Measurements from ENCODE around the gene MSH3. TPM values are rescaled to one million over a fixed set of nuclear protein-coding genes. Genes with fewer than 3 reads are reported as not detected.

Gene MSH3
- total RNA-seq, 1 donor from 2014 or later, result 17.6 TPM

DNA sequence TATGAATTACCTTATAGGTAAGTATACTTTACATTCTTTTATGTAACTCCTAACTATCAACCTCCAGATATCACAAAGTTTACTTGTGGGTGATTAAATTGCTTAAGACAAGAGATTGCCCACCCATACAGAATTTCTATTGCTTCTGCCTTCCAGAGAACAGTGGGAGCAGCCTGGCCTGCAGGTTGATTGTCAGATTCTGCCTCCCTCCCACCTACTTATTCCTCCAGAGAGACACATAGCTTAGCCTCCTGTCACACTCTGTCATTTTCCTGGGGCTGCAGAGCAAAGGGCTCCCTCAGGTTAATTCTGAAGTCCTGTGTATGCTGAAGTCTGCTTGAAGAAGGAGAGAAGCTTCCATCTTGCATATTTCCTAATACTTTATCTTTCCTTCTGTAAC, 48.8 kb downstream of the MSH3 start:
- DNase-seq (ENCODE audit: low spot score) (no peak), ATAC-seq (no peak)
- intact Hi-C loops (cut with DNase I), result no loop called here

DNA sequence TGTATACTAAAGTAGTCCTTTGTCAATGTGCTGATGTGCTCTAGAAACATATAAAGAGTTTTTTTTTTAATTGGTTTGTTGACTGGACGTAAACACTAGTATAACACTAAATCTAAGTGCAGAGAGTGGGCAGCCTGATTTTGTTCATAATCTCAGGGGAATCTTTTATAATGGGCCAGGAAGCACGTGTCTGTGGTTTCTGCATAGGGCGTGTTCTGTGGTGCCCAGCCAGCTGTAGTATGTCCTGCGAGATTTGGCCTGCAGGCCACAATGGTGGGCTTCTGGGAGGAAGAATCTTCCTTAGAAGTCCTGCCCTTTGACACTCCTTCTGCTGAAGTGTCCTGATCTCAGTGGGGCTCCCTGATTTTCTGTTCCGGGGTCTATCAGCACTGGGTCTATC, 49.3 kb downstream of the MSH3 start:
- intact Hi-C loops (cut with DNase I), result no loop called here
- DNase-seq (ENCODE audit: low spot score) (no peak), ATAC-seq (peak; percentile 83)

DNA sequence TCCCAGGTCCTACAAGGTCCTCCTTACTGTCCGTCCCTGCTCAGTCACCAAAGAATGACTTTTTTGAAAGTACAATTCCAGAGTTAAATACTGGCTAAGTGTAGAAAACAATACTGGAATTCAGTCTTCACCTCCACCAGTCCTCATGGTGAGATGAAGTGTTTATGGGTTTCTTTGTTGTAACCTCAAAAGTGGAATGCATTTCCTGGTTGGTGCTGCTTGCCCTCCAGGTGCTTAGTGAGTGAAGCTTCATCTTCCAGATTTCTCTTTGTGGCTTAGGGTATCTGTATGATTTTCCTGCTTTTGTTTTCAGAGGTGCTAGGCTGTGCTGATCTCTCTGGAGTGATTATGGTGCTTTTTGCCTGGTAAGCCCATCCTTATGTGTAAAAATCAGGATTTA, 49.8 kb downstream of the MSH3 start:
- no peak for ATAC-seq
- DNase-seq (ENCODE audit: low spot score), result no peak
- intact Hi-C loops (cut with DNase I), result no loop called here

DNA sequence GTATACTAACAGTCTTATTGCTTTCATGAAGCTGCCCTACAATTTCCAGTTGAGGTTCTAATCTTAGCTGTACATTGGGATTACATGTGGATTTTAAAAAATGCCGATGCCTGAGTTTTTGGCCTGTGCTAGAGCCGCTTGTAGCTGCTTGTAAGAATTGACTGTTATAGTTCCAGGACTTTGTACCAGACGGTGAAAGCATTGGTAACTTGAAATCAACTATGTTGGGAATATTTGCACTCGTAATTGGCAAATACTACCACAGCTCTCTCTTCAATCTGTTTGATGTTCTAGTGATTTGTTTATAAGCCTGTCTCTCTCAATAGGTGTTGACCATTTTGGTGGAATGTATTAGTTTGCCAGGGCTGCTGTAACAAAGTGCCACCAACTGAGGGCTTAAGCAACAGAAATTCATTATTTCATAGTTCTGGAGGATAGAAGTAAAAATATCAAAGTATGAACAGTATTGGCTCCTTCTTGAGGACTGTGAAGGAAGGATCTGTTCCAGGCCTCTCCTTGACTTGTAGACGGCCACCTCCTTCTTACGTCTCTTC, 50.8 kb downstream of the MSH3 start:
- ATAC-seq, result no peak
- intact Hi-C loops (cut with DNase I), result no loop called here
- DNase-seq (ENCODE audit: low spot score), result no peak

DNA sequence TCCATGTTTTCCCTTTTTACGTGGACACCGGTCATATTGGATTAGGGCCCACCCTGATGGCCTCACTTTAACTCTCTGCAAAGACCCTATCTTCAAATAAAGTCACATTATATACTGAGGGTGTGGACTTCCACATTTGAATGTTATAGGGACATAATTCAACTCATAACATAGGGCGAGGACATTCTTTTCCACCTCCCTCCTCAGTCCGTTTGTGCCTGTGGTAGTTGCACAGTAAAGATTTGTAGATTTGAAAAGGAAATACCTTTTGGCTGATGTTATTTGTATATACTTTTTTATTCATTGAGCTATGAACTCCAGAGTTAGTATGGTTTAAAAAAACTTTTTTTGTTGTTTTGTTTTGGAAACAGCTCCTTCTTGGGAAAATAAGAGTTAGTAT, 51.3 kb downstream of the MSH3 start:
- intact Hi-C loops (cut with DNase I), result no loop called here
- DNase-seq (ENCODE audit: low spot score) (no peak), ATAC-seq (no peak)

DNA sequence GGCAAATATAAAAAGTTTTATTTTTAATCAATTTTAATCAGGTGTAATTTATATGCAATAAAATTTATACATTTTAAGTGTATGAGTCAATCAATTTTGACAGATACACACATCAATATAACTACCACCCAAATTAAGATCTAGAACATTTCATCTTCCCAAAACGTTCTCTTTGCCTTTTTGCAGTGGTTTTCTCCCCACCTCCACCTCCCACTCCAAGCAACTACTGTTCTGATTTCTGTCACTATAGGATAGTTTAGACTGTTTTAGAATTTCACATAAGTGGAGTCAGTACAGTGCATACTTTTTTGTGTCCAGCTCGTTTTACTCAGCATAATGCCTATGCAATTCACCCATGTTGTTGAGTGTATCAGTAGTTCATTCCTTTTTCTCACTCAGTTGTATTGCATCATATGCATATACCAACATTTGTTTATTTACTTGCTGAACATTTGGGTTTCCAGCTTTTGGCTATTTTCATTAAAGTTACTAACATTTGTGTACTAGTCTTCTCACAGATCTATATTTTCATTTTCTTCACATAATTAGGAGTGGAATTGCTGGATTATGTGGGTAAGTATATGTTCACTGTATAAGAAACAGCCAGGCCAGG, 52.5 kb downstream of the MSH3 start:
- ATAC-seq (no peak), DNase-seq (ENCODE audit: low spot score) (no peak)
- intact Hi-C loops (cut with DNase I), result no loop called here

DNA sequence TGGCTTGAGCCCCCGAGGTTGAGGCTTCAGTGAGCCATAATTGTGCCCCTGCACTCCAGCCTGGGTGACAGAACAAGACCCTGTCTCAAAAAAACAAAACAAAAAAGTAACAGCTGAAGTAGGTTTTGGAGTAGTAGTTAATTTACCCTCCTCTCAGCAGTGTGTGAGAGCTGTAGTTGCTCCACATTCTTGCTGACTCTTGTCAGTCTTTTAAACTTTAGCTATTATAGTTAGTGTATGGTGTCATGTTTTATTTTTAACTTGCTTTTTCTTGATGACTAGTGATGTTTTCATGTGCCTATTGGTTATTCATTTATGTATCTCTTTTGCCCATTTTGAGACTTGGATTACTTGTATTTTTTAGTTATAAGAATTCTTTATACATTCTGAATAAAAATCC, 53.2 kb downstream of the MSH3 start:
- DNase-seq (ENCODE audit: low spot score), result no peak
- no peak for ATAC-seq
- intact Hi-C loops (cut with DNase I), result no loop called here

DNA sequence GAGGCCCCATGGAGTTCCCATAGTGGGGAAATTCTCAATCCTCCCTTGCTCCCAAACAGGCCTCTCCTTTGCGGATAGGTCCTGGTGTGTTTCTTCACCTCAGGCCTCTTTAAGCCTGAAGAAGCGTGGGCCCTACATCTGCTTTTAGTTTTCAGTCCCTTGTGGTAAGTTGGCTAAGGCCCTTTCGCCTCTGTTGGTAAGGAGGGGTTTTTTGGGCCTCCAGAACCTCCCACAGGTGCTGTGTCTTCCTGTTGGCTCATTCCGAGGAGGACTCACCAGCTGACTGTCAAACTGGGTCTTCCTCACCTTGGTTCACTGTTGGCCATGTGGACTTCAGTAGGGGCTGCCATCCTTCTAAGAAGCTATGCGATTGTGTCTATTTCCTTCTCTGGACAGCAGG, 56.8 kb downstream of the MSH3 start:
- intact Hi-C loops (cut with DNase I), result no loop called here
- ATAC-seq (no peak), DNase-seq (ENCODE audit: low spot score) (no peak)

DNA sequence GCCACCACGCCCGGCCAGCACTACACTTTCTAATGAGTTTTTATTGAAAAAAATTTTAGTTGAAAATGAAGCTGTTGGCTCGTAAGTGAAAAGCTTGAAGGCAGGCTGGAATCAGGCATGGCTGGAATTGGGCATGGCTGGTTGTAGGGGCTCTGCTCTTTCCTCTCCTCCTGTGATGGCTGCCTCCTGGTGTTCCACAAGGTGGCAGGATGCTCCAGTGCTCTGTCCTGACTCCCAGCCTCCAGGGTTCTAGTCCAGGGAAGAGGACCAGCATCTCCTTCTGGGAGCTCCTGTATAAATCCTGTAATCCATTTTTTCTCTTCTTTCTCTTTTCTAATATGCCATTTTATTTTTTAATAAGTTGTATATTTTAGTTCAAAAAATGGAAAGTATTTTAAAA, 57.5 kb downstream of the MSH3 start:
- ATAC-seq (peak; percentile 74), DNase-seq (ENCODE audit: low spot score) (no peak)
- intact Hi-C loops (cut with DNase I), result no loop called here

DNA sequence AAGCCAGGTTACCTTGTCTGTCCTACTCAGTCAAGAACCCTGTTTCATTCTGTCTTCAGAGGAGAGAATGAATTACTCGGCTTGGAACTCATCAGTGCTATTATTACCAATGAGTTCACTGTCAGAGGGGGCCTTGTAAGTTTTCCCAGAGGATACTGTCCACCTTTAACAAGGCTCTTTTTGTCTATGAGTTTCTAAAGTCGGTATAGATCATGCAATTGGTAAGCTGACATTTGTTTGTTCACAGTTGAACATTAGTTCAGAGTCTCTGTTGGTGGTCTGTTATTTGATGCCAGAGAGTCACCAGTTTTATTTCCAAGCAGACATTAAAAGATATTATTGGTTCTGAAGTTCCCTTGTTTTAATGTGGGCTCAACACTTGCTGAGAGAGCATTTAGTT, 58.5 kb downstream of the MSH3 start:
- ATAC-seq (no peak), DNase-seq (ENCODE audit: low spot score) (no peak)
- intact Hi-C loops (cut with DNase I), result no loop called here

DNA sequence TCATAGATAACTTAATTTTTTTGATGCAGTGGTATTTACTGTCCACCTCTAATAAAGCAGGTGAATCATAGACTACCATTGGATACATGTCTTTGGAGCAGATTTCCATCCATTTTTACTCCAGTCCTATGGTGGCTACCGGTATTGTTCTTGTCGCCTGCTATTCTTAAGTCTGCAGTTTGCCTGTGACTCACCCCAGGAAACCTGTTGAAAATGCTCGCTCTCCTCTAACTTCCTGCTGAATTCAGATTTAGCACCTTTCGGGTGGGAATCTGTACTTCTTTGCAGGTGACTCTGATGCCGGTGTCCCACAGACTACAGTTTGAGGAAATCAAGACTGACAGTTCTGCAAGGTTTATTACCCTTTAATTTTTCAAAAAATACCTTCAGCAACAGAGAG, 59.2 kb downstream of the MSH3 start:
- intact Hi-C loops (cut with DNase I), result no loop called here
- DNase-seq (ENCODE audit: low spot score), result no peak
- ATAC-seq, result no peak

DNA sequence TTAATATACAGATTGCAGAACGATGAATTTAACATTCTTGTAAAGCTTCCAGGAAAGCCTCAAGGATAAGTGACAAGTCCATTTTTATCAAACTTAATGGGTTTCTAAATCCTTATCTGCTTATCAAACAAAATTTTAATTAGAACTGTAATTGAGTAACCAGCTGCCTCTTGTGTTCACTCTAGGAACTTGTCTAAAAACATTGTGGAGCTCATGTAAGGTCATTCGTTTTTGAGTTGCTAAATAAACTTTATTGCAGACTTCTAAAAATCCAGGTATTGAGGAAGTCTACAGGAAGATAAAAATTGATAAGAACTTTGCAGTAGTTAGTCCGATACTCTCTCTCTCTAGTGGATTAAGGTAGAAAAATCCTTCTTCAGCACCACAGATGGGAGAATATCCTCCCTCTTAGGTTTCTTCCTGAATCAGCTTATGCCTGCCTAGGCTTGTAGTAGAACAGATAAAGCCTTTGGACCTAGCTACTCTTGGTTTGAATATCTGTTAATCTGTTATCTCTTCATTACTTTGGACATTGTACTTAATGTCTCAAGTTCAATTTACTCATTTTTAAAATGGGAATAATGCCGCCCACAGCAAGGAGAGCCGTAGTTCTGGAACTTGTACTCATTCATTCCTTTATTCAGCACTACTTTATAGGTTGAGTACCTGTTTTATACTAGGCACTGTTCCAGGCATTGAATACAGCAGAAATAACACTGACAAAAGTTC, 60.3 kb downstream of the MSH3 start:
- intact Hi-C loops (cut with DNase I), result no loop called here
- DNase-seq (ENCODE audit: low spot score) (no peak), ATAC-seq (no peak)

DNA sequence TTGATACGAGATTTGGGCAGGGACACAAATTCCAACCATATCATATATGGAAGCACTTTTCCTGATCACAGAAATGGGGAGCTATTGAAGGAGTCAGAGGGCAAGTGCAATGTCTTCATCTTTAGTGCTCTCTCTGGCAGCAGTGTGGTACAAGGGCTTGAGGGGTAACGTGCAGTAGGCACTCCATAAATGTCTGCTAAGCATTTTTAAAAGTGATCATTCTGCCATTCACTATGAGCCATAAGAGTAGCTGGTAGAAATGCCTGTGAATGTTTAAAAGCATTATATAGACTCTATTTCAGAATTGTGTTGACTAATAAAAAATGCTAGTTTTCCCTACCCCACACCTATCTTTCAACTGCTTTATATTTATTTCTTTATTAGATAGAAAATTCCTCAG, 61.4 kb downstream of the MSH3 start:
- no peak for ATAC-seq

DNA sequence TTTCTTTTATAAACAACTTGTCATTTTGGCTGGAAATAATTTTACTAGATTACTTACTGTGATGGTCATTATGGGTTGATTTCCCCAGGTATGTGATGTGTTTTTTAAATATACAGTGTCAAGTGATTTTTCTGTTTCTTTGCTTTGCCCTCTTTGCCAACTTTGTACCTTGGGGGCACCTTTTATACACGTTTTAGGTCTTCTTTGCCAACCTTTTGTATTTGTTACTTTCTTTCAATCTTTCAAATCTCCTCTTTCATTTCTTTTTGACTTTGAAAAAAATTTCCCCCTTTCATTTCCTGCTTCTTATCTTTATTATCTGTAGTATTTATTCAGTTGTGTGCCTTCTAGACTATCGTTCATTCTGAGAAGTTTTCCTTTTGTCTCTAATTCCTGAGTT, 65.7 kb downstream of the MSH3 start:
- ATAC-seq (no peak), DNase-seq (ENCODE audit: low spot score) (no peak)
- intact Hi-C loops (cut with DNase I), result no loop called here

More for the DNA sequence above, 61.4 kb downstream of the MSH3 start:
- intact Hi-C loops (cut with DNase I), result no loop called here
- DNase-seq (ENCODE audit: low spot score), result no peak

DNA sequence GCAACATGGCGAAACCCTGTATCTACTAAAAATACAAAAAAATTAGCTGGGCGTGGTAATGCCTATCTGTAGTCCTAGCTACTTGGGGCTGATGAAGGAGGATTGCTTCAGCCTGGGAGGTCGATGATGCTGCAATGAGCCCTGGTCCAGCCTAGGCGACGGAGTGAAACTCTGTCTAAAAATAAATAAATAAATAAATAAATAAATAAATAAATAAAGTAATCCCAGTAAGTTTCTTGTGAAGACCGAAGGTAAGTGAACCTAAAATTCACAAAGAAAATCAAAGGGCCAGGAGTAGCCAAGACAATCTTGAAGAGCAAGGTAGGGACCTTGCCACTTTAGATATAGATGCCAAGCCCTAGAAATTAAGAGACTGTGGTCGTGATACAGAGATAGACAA, 68.5 kb downstream of the MSH3 start:
- no peak for ATAC-seq
- no peak for DNase-seq (ENCODE audit: low spot score)
- intact Hi-C loops (cut with DNase I), result no loop called here

DNA sequence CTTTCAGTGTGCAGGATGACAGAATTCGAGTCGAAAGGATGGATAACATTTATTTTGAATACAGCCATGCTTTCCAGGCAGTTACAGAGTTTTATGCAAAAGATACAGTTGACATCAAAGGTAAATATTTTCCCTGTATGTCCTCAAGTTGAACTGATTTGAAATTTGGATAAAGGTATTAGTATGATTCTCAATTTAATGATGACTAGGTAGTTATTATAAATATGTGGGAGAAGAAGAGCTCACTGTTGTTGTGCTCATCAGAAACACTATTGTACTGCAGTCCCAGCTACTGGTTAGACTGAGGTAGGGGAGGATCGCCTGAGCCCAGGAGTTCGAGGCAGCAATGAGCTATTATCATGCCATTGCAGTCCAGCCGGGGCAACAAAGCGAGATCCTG, 71.0 kb downstream of the MSH3 start:
- ATAC-seq (no peak), DNase-seq (ENCODE audit: low spot score) (no peak)
- intact Hi-C loops (cut with DNase I), result no loop called here

DNA sequence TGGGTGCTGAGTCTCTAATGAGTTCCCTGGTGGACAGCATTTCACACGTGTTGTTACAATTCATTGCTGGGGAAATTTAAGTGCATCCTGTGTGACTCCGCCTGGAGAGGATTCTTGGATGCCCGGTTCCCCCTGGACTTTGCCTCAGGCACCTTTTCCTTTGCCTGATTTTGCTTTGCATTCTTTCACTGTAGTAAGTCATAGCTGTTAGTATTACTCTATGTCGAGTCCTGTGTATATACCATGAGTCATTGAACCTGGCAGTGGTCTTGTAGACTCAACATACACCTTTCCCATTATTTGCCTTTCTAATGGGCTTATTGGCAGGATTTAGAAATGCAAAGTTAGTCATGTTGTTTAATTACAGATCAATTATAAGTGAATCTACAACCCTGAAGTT, 82.3 kb downstream of the MSH3 start:
- intact Hi-C loops (cut with DNase I), result no loop called here
- DNase-seq (ENCODE audit: low spot score) (no peak), ATAC-seq (no peak)

DNA sequence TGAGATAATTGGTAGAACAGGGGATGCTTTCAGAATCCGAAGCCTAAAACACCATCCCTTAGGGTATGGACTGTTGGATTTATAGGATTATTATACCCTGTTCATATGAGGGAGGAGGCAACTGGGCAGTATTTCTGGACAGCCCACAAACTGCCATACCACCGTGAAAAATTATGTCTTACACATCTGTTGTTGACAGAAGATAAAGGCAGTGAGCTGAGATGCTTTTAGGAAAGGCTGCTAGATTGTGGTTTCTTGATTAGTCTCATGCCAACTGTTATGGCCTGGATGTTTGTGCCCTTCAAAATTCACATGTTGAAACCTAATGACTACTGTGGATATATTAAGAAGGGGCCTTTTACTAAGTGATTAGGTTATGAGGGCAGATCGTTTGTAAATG, 84.0 kb downstream of the MSH3 start:
- no peak for DNase-seq (ENCODE audit: low spot score)
- intact Hi-C loops (cut with DNase I), result no loop called here
- ATAC-seq, result no peak

DNA sequence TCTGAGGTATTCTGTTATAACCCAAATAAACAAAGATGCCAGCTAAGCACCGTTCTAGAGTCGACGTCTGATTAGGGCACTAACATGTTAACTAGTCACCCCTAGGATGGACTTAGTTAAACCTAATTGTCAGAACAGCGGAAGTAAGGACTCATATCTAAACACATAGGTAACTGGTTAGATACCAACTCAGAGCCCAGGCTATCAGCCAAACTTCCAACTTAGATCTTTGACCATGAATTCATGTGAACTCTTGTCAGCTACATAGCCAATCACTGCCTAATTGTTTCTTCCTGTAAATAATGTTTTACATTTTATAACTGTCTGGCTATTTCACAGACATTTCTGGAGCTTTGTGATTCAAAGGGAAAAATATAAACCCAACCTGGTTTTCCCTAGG, 84.6 kb downstream of the MSH3 start:
- intact Hi-C loops (cut with DNase I), result no loop called here
- no peak for ATAC-seq
- no peak for DNase-seq (ENCODE audit: low spot score)

DNA sequence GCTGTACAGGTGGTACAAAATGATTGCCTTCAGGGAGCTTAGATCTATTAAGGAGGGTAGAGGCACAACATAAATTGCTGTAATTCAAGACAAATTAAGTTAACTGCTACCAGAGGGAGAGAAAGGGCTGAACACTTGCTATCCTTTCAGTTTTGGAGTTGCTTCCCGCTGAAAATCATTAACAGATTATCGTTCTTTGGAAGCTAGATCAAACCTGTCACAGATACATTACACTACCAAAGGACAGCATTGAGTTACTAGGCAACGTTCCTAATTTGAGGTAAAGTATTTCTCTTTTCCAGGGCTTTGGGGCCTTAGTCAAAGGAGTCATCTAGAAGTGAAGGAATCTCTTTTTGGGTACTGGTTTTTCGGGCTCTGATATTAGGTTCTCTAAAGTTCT, 85.0 kb downstream of the MSH3 start:
- DNase-seq (ENCODE audit: low spot score), result no peak
- intact Hi-C loops (cut with DNase I), result no loop called here
- no peak for ATAC-seq

DNA sequence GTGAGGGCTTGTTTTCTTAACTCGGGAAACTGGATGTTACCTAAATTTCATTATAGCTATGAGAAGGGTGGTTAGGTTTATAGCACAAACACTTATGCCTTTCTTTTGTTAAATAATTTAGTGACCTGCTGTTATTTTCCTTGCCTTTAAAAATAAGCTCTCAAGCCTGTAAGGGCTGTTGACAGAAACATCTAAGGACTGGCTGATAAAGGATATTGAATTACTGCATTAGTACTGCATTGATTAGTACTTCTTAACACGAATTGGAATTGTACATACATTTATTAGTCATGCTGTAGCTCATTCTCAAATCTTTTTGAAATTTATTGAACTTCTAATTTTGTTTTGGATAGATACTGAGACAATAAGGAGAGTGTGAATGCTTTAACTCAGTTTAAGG, 85.4 kb downstream of the MSH3 start:
- DNase-seq (ENCODE audit: low spot score), result no peak
- no peak for ATAC-seq
- intact Hi-C loops (cut with DNase I), result no loop called here

Data from sciatic nerve (tissue), 2 donors.